T-helper 1 cell treated with Interleukin-12 subunit alpha and Interleukin-12 subunit beta and Interleukin-4 antibody, amounts not matched to agents 30 ng/mL and 1 ng/mL, for 36 hours (primary cell): Measurements from ENCODE around the gene IGSF11. TPM values are rescaled to one million over a fixed set of nuclear protein-coding genes. Genes with fewer than 3 reads are reported as not detected.

ENCODE experiments used
- intact Hi-C: fragments of 100-400 bp; cut with micrococcal nuclease; formaldehyde crosslinking; loops from one replicate; pipeline ENCODE4 v1.15.1; 2024
- total RNA-seq: library from RNA; stranded (reverse); gene quantifications from 2 replicates; pipeline ENCODE4 v1.2.3, GENCODE V29; 2022

The IGSF11 gene
- total RNA-seq, 1 donor from 2014 or later, result 0.78 TPM

- intact Hi-C loops, result loop anchor here (2.0 kb wide), 1 partner anchor 79 kb away; the partner anchor contains the start of gene IGSF11
Measured at GRCh38 chr3:118955914-118956556, 78.6 kb downstream of the IGSF11 start.

GRCh38 chr3:118951089-118951488, 83.6 kb downstream of the IGSF11 start:
- intact Hi-C loops, result no loop called here

- intact Hi-C loops, result loop anchor here (1.0 to 10.0 kb wide), 4 partner anchors 8 to 756 kb away; partner anchors contain the start of gene CFAP91
Measured at GRCh38 chr3:118949113-118949760, 85.4 kb downstream of the IGSF11 start.

- intact Hi-C loops, result loop anchor here (5.0 to 10.0 kb wide), 2 partner anchors 34 to 757 kb away; partner anchors contain the start of gene CFAP91
Measured at GRCh38 chr3:118948146-118948545, 86.5 kb downstream of the IGSF11 start.

GRCh38 chr3:118946449-118946848, 88.2 kb downstream of the IGSF11 start:
- intact Hi-C loops, result loop anchor here (5.0 to 10.0 kb wide), 2 partner anchors 36 to 758 kb away; partner anchors contain the start of gene CFAP91

- intact Hi-C loops, result loop anchor here (5.0 to 10.0 kb wide), 2 partner anchors 36 to 759 kb away; partner anchors contain the start of gene CFAP91
Measured at GRCh38 chr3:118945834-118946233, 88.8 kb downstream of the IGSF11 start.

GRCh38 chr3:118943597-118943996, 91.0 kb downstream of the IGSF11 start:
- intact Hi-C loops, result loop anchor here (5.0 to 10.0 kb wide), 2 partner anchors 36 to 761 kb away; partner anchors contain the start of gene CFAP91

GRCh38 chr3:118942671-118943070, 92.0 kb downstream of the IGSF11 start:
- intact Hi-C loops, result loop anchor here (5.0 to 10.0 kb wide), 2 partner anchors 35 to 762 kb away; partner anchors contain the start of gene CFAP91

GRCh38 chr3:118942195-118942594, 92.5 kb downstream of the IGSF11 start:
- intact Hi-C loops, result loop anchor here (5.0 to 10.0 kb wide), 2 partner anchors 35 to 763 kb away; partner anchors contain the start of gene CFAP91

GRCh38 chr3:118941236-118941635, 93.4 kb downstream of the IGSF11 start:
- intact Hi-C loops, result loop anchor here (1.0 to 10.0 kb wide), 3 partner anchors 8 to 764 kb away; partner anchors contain the start of gene CFAP91

GRCh38 chr3:118938183-118938961, 96.3 kb downstream of the IGSF11 start:
- intact Hi-C loops, result no loop called here

- intact Hi-C loops, result no loop called here
Measured at GRCh38 chr3:118936811-118937210, 97.8 kb downstream of the IGSF11 start.

- intact Hi-C loops, result no loop called here
Measured at GRCh38 chr3:118932822-118933558, 101.7 kb downstream of the IGSF11 start.

- intact Hi-C loops, result no loop called here
Measured at GRCh38 chr3:118931996-118932395, 102.7 kb downstream of the IGSF11 start.

- intact Hi-C loops, result no loop called here
Measured at GRCh38 chr3:118927449-118927848, 107.2 kb downstream of the IGSF11 start.

- intact Hi-C loops, result no loop called here
Measured at GRCh38 chr3:118912188-118912587, 122.5 kb downstream of the IGSF11 start.

- intact Hi-C loops, result no loop called here
Measured at GRCh38 chr3:118910332-118910731, 124.3 kb downstream of the IGSF11 start.

GRCh38 chr3:118909763-118910162, 124.9 kb downstream of the IGSF11 start:
- intact Hi-C loops, result loop anchor here (5.0 kb wide), 1 partner anchor 33 kb away; no protein-coding TSS in a partner anchor

GRCh38 chr3:118907909-118908308, 126.7 kb downstream of the IGSF11 start:
- intact Hi-C loops, result loop anchor here (5.0 kb wide), 1 partner anchor 34 kb away; no protein-coding TSS in a partner anchor

- intact Hi-C loops, result no loop called here
Measured at GRCh38 chr3:118900737-118901525, 133.7 kb downstream of the IGSF11 start.
